Measurements from ENCODE around the gene SRRM3.

The SRRM3 gene

DNA sequence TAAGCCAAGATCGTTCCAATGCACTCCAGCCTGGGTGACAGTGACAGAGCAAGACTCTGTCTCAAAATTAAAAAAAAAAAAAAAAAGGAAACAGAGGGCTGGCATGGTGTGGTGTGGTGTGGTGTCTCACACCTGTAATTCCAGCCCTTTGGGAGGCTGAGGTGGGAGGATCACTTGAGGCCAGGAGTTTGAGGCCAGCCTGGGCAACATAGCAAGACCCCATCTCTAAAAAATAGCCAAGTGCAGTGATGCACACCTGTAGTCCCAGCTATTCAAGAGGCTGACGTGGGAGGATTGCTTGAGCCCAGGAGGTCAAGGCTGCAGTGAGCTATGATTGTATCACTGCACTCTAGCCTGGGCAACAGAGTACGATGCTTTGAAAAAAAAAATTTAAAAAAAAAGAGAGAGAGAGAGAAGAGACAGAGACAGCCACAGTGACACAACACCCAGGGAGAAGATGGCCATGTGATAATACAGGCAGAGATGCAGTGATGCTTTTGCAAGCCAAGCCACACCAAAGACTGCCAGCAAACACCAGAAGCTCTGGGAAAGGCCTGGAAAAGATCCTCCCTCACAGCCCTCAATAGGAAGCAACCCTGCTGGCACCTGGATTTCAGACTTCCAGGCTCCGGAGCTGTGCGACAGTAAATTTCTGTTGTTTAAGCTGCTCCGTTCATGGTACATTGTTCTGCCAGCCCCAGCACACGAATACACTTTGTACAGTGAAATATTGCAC lies 19.3 kb upstream of the SRRM3 start:
- TF ChIP-seq, protein P1, sequence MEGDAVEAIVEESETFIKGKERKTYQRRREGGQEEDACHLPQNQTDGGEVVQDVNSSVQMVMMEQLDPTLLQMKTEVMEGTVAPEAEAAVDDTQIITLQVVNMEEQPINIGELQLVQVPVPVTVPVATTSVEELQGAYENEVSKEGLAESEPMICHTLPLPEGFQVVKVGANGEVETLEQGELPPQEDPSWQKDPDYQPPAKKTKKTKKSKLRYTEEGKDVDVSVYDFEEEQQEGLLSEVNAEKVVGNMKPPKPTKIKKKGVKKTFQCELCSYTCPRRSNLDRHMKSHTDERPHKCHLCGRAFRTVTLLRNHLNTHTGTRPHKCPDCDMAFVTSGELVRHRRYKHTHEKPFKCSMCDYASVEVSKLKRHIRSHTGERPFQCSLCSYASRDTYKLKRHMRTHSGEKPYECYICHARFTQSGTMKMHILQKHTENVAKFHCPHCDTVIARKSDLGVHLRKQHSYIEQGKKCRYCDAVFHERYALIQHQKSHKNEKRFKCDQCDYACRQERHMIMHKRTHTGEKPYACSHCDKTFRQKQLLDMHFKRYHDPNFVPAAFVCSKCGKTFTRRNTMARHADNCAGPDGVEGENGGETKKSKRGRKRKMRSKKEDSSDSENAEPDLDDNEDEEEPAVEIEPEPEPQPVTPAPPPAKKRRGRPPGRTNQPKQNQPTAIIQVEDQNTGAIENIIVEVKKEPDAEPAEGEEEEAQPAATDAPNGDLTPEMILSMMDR (IDR thresholded peaks at IDR 0.05; ENCODE audit: low read depth, low read length): no peak
- no peak overlapping the region for H3K4me3 ChIP-seq (replicated peaks in 1 of 2; ENCODE audit: low read depth in 2 of 2, low read length in 2 of 2)
- no peak for DNase-seq (ENCODE audit: low read depth in 2 of 2)

GRCh38 chr7:76185187-76185896 lies 16.4 kb upstream of the SRRM3 start:
- H3K4me3 ChIP-seq (replicated peaks in 1 of 2; ENCODE audit: low read depth in 2 of 2, low read length in 2 of 2): no peak overlapping the region
- TF ChIP-seq, protein P1 (IDR thresholded peaks at IDR 0.05; ENCODE audit: low read depth, low read length): no peak
- no peak for DNase-seq (ENCODE audit: low read depth in 2 of 2)

DNA sequence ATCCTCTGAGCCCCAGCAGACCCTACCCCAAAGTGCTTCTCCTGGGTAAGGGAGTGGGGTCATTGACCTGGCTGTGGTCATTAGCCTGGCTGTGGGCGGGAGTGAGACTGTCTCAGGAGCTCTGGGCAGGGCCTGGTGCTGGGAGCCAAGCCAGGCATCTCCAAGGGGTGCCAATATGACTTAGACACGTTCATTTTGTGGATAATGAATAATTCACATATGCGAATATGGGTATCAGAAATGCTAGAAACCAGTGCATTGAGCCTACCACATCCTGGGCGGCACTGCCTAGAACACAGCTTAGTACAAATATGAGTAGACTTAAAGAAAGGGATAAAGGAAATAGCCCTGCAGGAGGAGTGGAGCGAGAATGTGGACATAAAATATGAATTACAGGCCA lies 14.4 kb upstream of the SRRM3 start:
- TF ChIP-seq, protein P1 (IDR thresholded peaks at IDR 0.05; ENCODE audit: low read depth, low read length): no peak
- no peak overlapping the region for H3K4me3 ChIP-seq (replicated peaks in 1 of 2; ENCODE audit: low read depth in 2 of 2, low read length in 2 of 2)
- DNase-seq (ENCODE audit: low read depth in 2 of 2): no peak

DNA sequence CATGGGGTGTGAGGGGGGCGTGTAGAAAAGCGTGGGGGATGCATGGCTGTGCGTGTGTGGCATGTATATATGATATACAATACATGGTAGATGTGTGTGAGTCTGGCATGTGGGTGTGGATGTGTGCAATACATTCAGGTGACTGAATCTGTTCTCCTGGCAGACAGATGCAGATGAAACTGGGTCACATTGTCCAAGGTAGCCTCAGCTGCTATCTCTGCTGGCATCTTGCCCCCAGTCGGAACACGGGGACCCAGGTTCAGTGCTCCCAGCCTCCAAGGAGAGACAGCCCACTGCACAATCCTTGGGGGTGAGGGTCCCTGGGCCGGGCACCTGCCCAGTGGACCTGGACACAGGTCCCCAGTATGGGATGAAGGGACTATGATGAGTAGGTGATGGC lies 12.4 kb upstream of the SRRM3 start:
- no peak overlapping the region for H3K4me3 ChIP-seq (replicated peaks in 1 of 2; ENCODE audit: low read depth in 2 of 2, low read length in 2 of 2)
- DNase-seq (ENCODE audit: low read depth in 2 of 2): no peak
- TF ChIP-seq, protein P1 (IDR thresholded peaks at IDR 0.05; ENCODE audit: low read depth, low read length): no peak

DNA sequence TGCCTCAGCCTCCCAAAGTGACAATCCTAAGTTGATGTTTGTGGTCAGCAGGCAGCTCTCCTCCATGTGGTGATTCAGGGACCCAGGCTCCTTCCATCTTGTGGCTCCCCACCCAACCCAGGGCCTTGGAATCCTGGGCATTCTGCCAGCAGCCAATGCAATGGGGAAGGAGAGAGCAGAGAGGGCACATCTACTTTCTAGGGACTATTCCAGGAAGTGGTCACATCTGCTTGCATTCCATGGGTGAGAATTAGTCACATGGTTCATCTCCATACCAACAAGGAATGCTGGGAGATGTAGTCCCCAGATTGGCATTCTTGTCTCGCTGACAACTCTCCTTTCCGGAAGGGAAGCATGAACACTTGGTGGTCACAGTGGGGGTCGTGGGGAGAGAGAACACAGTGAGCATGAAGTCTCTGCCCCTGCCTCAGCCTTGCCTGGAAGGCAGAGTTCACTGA lies 9.9 kb upstream of the SRRM3 start:
- TF ChIP-seq, protein P1 (IDR thresholded peaks at IDR 0.05; ENCODE audit: low read depth, low read length): no peak
- no peak overlapping the region for H3K4me3 ChIP-seq (replicated peaks in 1 of 2; ENCODE audit: low read depth in 2 of 2, low read length in 2 of 2)
- peak; percentile 35 to 65 for DNase-seq (ENCODE audit: low read depth in 2 of 2)

GRCh38 chr7:76193466-76193865 lies 8.2 kb upstream of the SRRM3 start:
- no peak overlapping the region for H3K4me3 ChIP-seq (replicated peaks in 1 of 2; ENCODE audit: low read depth in 2 of 2, low read length in 2 of 2)
- DNase-seq (ENCODE audit: low read depth in 2 of 2): no peak
- TF ChIP-seq, protein P1 (IDR thresholded peaks at IDR 0.05; ENCODE audit: low read depth, low read length): no peak

Measured in cardiac fibroblast (primary cell).